Measurements from ENCODE around the gene VN1R2.
"Not testable (repeated sequence)": the region's sequence is repeated elsewhere in the genome, so short reads cannot be mapped to it uniquely, and the experiment has no call there.

Gene VN1R2, protein sequence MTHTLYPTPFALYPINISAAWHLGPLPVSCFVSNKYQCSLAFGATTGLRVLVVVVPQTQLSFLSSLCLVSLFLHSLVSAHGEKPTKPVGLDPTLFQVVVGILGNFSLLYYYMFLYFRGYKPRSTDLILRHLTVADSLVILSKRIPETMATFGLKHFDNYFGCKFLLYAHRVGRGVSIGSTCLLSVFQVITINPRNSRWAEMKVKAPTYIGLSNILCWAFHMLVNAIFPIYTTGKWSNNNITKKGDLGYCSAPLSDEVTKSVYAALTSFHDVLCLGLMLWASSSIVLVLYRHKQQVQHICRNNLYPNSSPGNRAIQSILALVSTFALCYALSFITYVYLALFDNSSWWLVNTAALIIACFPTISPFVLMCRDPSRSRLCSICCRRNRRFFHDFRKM

DNA sequence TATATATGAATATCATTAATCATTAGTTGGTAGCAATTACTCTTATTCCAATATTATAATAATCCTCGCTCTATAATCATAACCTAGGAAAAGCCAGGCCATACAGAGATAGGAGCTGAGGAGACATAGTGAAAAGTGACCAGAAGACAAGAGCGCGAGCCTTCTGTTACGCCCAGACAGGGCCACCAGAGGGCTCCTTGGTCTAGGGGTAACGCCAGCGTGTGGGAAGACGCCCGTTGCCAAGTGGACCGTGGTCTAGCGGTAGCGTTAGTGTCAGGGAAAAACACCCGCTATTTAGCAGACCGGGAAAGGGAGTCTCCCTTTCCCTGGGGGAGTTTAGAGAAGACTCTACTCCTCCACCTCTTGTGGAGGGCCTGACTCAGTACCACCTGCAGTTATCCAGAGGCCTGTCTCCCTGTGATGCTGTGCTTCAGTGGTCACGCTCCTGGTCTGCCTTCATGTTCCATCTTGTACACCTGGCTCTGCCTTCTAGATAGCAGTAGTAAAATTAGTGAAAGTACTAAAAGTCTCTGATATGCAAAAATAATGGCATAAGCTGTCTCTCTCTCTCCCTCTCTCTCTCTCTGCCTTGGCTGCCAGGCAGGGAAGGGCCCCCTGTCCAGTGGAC lies at the start of gene VN1R2:
TSS of gene VN1R2 (plus strand) at position 578 of the 628 bp plus-strand sequence. CDS start 84 bp downstream, outside the sequence.
- DNase-seq (ENCODE audit: low read depth in 1 of 2, low spot score in 1 of 2): not testable (repeated sequence)

GRCh38 chr19:53211554-53211953 lies 46.5 kb upstream of the VN1R2 start:
- not testable (repeated sequence) for DNase-seq (ENCODE audit: low read depth in 1 of 2, low spot score in 1 of 2)

DNA sequence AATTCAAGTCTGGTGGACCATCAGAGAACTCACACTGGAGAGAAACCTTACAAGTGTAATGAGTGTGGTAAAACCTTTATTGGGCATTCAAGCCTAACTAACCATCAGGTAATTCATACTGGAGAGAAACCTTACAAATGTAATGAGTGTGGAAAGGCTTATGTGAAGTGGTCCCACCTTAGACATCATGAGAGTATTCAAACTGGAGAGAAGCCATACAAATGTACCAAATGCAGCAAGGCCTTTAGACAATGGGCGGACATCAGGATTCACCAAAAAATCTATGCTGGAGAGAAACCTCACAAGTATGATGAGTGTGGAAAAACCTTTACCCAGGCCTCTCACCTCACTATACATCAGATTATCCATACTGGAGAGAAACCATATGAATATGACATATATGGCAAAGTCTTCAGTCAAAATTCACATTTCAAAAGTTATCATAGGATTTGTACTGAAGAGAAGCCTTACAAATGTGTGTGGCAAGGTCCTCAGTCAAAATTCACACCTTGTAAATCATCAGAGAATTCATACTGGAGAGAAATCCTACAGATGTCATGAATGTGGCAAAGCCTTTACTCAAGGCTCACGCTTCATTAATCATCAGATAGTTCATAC lies 45.3 kb upstream of the VN1R2 start:
- DNase-seq (ENCODE audit: low read depth in 1 of 2, low spot score in 1 of 2): no peak

DNA sequence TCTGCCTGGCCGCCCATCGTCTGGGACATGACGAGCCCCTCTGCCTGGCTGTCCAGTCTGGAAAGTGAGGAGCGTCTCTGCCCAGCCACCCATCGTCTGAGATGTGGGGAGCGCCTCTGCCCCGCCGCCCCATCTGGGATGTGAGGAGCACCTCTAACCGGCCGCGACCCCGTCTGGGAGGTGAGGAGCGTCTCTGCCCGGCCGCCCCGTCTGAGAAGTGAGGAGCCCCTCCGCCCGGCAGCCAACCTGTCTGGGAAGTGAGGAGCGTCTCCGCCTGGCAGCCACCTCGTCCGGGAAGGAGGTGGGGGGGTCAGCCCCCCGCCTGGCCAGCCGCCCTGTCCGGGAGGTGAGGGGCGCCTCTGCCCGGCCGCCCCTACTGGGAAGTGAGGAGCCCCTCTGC lies 35.4 kb upstream of the VN1R2 start:
- DNase-seq (ENCODE audit: low read depth in 1 of 2, low spot score in 1 of 2): not testable (repeated sequence)

DNA sequence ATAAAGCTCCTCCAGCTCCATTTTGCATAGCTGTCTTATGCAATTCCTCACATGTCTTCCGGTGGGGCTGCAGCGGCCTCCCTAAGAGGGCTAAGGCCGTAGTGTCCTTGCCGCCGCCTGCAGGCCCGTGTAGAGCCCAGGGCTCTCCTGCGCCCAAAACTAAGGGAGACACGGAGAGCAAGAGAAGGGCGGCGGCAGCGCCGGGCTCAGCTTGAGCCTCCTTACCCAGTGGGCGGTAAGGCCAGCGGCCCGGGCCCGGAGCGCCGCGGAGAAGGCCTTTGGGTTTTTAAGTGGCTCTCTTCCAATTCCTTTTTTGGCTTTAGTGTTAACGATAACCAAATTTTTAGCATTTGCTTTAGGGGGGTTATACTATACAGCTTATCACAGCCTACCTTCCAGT lies 33.5 kb upstream of the VN1R2 start:
- no peak for DNase-seq (ENCODE audit: low read depth in 1 of 2, low spot score in 1 of 2)

- DNase-seq (ENCODE audit: low read depth in 1 of 2, low spot score in 1 of 2): no peak
Measured at GRCh38 chr19:53237114-53237777, 20.8 kb upstream of the VN1R2 start.

DNA sequence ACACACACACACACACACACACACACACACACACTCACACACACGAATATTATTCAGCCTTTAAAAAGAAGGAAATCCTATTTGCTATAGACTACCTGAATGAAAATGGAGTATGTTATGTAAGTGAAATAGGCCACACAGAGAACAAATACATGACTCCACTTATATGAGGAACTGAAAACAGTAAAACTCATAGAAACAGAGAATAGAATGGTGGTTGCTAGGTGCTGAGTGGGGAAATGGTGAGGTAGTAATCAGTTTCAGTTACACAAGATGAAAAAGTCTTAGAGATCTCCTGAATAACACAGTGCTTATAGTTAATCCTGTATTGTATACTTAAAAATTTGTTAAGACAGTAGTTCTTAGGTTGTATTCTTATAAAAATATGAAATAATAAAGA lies 11.6 kb upstream of the VN1R2 start:
- DNase-seq (ENCODE audit: low read depth in 1 of 2, low spot score in 1 of 2): no peak

DNA sequence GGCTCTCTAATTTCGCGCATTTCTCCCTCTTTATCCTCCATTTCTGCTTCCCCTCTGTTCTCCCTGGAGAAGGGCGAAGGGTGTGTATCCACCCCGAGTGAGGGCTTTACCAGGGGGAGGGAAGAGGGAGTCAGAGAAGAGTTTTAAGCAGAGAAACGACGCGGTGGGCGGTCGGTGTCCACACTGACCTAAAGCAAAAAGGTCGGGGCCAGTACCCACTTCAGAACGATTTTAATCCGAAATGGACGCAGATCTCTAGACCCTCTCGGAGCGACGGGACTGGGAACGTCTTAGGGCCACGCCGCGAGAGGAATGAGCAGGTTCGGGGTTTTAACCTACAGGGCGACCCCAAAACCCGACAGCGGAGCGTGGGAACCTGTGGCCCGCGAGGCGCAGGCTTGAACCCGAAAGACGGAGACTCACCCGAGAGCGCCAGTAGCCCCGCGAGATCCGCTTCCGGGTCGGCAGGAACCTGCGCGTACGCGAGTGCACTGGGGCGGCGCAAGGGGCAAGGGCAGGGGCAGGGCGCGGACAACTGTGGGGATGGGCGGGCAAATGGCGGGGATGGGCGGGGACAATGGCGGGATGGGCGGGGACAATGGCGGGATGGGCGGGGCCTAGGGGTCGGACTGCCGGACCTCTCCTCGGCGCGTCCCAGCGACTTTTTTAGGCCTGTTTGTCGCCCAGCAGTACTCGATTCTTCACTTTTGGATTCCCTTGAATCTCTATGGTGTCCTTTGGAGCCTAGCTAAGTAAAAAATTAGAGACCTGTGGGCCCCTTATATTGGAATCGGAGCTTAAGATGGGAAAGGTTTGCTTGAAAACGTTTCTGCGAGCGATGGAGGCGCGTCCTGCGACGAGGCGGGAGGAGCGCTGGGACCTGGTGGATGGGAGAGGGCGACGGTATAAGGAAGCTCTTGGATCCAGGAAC lies 3.4 kb upstream of the VN1R2 start, which contains the start of gene ZNF677:
TSS of gene ZNF677 (minus strand) at position 463 of the 931 bp plus-strand sequence. CDS start 3,323 bp downstream, outside the sequence.
- peak; percentile 59 to 74 for DNase-seq (ENCODE audit: low read depth in 1 of 2, low spot score in 1 of 2)

GRCh38 chr19:53267623-53268022 lies 9.5 kb downstream of the VN1R2 start, which contains the start of gene VN1R4:
VN1R4 (minus strand) TSS chr19:53267723; CDS start chr19:53267665, 58 bp downstream.
- not testable (repeated sequence) for DNase-seq (ENCODE audit: low read depth in 1 of 2, low spot score in 1 of 2)

DNA sequence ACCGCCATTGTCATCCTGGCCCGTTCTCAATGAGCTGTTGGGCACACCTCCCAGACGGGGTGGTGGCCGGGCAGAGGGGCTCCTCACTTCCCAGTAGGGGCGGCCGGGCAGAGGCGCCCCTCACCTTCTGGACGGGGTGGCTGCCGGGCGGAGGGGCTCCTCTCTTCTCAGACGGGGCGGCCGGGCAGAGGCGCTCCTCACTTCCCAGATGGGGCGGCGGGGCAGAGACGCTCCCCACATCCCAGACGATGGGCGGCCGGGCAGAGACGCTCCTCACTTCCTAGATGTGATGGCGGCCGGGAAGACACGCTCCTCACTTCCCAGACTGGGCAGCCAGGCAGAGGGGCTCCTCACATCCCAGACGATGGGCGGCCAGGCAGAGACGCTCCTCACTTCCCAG lies 11.8 kb downstream of the VN1R2 start:
- not testable (repeated sequence) for DNase-seq (ENCODE audit: low read depth in 1 of 2, low spot score in 1 of 2)

GRCh38 chr19:53272044-53272443 lies 14.0 kb downstream of the VN1R2 start:
- DNase-seq (ENCODE audit: low read depth in 1 of 2, low spot score in 1 of 2): no peak

DNA sequence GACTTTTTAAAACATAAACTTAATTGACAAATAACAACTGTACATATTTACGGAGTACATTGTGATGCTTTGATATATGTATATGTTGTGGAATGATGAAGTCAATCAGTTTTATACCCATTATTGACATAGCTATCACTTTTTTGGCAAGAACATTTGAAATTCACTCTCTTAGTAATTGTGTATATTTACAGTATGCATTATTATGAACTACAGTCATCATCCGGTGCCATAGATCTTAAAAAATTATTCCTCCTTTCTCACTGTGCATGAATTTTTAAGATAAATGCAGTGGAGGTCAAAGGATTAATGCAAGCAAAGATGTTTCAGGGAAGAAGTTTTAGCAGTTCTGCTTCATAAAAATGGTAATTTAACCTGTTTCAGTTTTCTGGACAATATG lies 17.4 kb downstream of the VN1R2 start:
- DNase-seq (ENCODE audit: low read depth in 1 of 2, low spot score in 1 of 2): no peak

DNA sequence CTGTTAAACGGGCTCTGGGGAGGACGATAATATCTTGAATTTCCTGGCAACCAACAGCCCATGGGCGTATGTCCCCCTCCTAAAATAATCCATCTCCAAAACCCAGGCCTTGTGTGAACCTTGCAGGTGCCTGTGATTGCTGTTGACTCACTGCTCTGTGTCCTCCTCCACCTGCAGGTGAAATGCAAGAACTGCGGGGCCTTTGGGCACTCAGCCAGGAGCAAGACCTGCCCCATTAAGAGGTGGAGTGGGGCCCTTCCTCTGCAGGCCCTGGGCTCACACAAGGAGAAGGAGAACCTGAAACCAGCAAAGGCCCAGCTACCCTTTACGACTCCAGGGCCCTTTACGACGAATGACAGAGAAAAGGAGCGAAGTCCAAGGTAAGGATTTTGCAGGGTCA lies 23.9 kb downstream of the VN1R2 start:
- DNase-seq (ENCODE audit: low read depth in 1 of 2, low spot score in 1 of 2): not testable (repeated sequence)

DNA sequence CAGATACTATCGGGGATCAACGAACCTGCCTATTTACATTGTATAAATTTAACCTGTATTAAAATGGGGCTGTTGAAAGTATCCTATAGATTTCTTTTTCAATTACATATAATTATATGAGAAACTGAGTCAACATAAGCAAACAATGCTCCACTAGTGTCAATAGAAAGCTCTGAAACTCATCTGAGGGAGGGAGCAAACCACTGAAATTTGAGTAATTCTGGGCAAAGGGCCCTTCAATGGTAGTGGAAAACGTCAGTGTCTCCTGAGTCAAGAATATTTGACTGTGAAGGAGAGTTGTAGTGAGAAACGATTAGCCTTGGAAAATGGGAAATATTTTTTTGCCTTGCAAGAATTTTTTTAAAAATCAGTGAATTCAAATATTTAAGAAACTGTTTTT lies 27.0 kb downstream of the VN1R2 start:
- DNase-seq (ENCODE audit: low read depth in 1 of 2, low spot score in 1 of 2): no peak

- no peak for DNase-seq (ENCODE audit: low read depth in 1 of 2, low spot score in 1 of 2)
Measured at GRCh38 chr19:53290758-53291549, 32.9 kb downstream of the VN1R2 start.

- DNase-seq (ENCODE audit: low read depth in 1 of 2, low spot score in 1 of 2): no peak
Measured at GRCh38 chr19:53294786-53295441, 36.8 kb downstream of the VN1R2 start.

DNA sequence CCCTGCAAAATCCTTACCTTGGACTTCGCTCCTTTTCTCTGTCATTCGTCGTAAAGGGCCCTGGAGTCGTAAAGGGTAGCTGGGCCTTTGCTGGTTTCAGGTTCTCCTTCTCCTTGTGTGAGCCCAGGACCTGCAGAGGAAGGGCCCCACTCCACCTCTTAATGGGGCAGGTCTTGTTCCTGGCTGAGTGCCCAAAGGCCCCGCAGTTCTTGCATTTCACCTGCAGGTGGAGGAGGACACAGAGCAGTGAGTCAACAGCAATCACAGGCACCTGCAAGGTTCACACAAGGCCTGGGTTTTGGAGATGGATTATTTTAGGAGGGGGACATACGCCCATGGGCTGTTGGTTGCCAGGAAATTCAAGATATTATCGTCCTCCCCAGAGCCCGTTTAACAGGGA lies 43.2 kb downstream of the VN1R2 start:
- not testable (repeated sequence) for DNase-seq (ENCODE audit: low read depth in 1 of 2, low spot score in 1 of 2)

DNA sequence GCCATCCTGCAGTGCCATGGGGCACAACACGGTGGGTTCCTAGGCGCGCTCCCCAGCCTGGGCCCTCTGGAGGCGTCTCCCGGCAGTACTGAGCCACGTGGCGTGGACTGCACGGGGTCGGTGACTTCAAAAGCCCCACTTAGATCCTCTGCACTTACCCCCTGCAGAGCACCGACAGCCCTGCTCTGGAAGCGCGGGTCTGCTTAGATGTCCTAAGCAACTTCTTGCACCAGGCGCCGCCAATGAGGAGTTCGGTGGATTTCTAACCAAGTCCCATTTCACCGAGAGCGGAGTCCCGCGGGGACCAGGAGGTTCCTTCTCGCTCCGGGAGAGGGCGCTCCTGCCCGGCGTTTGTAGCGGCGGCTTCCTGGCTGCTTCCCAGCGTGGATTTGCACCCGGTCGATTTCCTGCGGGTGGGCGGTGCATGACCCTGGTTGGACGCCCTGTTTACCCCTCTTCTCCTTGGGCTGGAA lies 50.3 kb downstream of the VN1R2 start:
- DNase-seq (ENCODE audit: low read depth in 1 of 2, low spot score in 1 of 2): no peak

Measured in activated CD4-positive, alpha-beta T cell treated with anti-CD3 and anti-CD28 coated beads, Interleukin-2, amount 50 U/mL, for 24 hours (primary cell).